HG02943 (cell line): ENCODE results near the gene RSPH9.
"Not testable (repeated sequence)": the region's sequence is repeated elsewhere in the genome, so short reads cannot be mapped to it uniquely, and the experiment has no call there.

Source experiments
- ATAC-seq: cut with Tn5 transposase; IDR thresholded peaks from one replicate; pipeline ENCODE4 v1.9.1; 2021; ENCODE audit warnings: mild to moderate bottlenecking, low read depth, moderate library complexity; ENCODE audit not compliant: unreplicated experiment

Gene RSPH9

DNA sequence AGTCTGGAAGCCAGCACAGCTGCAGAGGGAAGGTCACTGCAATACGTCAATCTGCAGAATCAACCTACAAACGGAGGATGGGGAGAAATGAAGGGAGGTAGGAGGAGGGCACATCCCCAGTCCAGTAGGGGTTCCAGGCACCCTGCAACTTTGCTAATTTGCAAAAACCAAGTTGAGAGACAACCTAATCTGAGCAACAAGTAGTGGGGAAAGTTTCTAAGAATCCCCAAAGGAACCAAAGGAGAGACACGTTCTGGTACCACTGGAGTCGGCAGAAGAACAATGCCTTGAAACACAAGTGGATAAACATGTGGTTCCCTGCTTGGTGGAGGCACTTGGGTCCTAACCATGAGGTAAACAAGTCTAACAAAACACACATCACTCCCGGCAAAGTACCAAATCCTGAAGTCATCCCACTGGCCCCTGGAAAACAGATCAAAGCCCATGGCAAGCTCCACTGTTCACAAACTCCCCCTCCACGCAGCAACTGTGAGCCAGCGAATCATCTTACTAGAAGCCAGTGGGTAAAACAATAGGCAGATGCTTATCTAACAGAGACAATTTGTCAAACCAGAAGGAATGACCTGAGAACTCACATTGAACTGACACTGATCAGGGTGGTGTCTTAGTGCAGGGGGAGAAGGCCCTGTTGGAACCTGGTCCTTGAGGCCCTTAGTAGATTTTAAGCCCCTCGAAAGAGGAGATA is 38.0 kb downstream of the RSPH9 start:
- no peak for ATAC-seq

DNA sequence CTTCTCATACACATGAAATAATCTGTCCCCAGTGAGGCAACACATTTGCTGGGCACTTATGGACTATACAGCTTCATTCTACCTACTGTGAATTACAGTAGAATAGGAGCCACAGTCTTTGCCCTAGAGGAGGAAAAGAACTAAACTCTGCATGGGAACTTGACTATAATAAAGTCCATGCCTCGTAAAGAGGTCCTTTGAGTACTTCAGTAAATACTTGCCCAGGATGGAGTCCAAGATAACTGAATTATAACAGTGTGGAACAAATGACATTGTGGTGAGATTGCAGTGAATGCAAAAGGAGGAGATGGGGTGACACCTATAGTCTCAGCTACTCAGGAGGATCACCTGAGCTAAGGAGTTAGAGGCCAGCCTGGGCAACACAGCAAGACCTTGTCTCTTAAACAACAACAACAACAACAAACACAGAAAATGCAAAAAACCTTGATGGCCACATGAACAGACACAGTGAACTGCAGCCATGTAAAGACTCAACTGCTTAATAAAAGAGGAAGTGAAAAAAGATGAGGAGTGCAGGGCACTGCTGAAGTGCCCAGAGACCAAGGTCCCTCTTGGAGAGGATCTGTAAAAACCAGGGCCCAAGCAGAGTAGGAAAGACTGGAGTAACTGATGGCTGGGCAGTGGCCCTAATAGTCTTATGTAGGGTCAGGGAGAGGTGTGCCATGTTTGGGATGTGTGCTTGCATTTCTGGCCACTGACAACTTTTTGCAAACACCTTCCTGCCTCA is 39.0 kb downstream of the RSPH9 start:
- ATAC-seq = no peak

DNA sequence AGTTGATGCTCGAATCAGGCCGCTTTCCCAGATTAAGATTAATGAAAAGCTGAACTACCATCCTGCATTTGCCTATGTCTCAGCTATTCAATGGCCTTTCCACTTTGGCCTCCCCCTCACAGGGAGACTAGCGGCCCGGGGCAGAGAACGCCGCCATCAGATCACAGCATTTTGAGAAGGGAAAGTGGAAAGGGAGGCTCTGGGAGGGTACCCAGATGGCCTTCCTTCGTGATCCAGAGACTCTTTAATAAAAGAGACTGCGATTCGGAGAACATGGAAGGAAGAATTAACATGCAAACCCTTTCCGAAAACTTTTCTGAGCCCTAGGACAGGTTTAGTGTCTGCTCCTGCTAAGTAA is 42.2 kb downstream of the RSPH9 start:
- ATAC-seq = no peak

DNA sequence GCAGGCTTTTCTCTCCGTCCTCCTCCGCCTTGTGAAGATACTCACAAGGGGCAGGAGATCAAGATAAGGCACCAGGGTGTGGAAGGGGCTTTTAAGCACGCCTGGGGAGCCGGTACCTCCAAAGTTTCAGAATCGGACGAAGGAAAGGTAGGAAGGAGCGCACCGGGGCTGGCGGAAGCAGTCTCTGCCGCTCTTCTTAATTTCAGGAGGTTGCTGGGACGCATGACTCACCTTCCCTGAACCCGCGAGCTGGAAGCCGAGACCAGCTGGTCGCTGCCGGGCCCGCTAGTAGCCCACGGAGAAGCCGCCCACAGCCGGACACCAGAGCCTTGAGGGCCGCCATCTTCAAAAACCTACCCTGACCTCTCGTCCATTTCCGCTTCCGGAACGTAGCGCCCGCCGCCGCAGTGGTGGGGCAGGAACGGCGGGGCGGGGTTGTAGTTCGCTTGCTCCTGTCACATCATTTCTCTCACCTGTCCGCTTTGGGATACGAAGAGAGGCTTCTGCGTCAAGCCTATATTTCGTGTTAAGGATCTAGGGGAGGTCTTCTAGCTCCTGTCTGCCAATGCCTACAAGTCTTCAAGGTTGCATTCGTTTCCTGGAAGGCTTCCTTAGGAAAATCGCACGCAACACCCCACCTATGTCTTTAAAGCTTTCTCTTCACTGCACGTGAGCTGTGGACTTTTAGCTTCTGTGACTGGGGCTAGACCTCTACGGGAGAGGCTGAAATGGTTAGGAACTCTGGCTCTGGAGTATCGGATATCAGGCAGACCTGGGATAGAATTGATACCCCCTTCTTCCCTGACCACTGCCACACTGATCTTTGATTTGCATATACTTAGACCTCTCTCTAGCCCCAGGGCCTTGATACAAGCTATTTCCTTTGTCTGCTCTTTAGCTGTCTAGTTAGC is 42.9 kb downstream of the RSPH9 start, which contains the start of gene MRPS18A:
MRPS18A (minus strand) TSS at position 355 of the 911 bp plus-strand sequence; CDS start at position 343, 12 bp downstream.
- ATAC-seq = peak; percentile 84

DNA sequence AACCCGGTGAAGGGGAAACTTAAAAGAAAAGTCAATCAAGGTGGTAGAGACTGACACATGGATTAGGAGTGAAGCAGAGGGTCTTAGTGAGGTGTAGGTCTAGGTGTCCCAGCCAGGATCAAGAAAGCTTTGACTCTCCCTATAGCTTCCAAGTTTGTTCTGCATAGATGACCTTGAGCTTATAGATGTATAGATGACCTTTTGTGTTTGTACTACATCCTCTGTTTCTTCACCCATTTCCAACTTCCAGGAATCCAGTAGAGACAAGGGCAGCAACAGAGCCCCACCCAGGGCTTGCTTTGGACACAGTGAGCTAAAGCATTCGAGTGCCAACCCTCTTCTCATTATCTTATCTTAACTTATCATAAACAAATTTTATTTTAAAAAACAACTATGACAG is 44.6 kb downstream of the RSPH9 start:
- ATAC-seq = no peak

DNA sequence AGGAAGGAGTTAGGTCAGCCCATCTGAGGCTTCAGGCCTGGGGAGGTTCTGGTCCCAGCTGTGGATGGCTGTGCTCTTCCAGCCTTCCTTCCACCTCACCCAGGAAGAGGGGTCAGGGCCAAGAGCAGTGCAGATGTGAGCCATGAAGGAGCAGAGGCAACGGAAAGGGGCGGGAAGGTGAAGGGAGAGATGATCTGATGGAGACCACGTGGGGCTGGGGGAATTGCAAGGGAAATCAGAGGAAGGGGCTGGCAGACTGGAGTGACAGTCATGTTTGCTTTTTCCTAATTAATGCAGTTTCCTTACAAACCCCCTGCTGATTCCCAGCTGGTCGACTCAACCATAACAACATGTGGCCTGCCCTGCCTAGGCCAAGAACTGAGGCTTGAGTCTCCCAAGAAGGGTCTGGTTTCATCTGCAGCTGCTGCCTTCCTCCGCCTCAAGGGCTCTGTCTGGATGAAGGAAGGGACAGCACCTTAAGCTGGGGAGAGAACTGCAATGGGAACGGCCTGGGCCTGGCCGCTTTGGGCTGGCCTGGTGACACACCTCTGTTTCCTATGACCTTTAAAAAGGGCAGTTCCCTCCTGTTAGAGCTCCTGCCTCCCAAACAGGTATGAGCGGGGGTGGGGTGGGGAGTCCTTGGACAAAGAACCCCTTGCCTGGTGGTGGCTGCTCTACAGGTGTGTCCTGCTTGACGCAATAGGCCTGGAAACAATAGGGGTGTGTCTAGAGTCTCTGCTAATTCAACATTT is 50.6 kb downstream of the RSPH9 start:
- no peak for ATAC-seq

DNA sequence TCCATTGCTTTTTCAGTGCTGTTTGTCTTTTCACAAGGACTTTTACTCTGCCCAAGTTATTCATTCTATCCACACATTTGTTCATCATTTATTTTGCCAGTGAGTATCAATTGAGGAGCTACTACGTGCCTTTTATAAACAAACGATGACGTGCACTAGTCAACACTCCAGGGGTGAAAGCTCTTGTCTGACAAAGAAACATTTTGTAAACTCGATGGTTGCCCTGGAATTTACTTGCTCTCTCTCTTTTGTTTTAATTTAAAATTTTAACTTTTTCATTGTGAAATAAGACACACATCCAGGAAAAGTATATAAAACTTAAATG is 51.1 kb downstream of the RSPH9 start:
- no peak for ATAC-seq

DNA sequence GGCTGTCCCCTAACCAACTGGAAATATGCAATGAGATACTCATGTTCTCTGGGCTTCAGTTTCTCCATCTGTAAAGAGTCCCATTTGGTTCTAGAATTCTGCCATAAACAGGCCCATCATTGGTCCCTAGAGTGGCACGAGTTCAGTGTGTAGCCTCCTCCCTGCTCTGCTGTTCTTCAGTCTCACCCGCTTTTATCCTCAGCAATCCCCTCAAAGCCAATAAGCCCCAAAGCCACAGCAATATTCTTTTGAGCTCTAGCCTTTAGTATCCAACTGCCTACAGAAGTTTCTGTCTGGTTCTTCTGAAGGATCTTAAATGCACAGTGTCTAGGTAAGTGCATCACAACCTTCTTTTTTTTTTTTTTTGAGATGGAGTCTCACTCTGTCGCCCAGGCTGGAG is 52.6 kb downstream of the RSPH9 start:
- no peak for ATAC-seq

DNA sequence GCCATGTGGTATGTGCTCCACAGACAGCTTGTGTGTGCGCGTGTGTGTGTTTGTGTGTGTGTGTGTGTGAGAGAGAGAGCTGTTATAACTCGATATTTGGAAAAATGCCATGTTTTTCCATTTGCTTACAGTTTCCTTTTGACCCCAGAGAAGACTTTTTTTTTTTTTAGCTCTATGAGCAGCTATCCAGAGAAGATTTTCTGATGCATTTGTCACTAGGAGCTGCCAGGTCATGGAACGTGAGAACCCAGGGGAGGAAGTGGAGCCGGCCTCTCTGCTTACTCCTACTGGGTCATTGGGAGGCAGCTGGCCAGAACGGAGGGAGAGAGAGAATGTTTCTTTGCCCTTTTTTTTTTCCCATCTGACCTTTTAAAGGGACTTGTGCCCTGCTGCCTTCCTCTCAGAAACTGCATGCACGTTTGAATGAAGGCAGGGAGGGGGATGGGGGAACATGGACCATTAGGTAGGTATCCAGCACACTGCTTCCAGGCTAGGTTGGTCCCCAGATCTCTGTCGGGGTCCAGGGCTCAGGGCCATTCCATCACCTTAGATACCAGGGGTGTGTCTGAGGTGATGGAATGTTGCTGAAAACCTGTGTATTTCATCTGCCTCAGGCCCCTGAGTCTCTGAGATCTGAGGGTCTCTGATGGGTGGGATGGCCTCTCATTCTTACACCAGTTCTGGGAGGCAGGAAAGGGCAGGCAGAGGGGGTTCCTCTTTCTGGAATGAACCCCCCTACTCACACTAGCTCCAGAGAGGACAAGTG is 53.9 kb downstream of the RSPH9 start:
- no peak for ATAC-seq

DNA sequence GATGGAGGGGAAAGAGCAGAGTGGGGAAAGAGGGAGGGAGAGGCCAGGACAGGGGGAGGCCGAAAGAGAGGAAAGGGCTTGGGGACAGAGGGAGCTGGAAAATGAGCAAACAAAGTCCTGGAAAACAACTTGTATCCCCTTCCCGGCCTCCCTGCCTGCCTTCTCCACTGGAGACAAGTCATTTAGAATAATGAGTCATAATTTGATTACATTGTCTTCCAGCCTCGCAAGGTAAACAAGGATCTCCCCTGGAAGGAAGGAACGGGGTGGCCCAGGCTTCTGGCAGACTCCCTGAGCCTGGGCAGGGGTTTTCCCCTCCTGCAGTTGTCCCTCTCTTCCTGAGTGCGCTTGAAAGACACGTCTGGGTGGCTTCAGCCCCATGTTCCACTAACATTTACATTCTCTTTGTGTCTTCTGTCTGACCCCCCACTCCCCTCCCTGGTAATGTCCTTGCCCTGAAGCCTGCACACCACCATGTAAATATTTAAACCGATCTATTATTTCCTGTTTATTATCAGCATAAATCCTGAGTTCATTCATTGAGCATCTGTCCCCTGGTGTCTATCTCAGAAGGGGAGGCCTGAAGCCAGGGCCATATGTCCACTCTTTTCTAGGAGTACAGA is 54.8 kb downstream of the RSPH9 start:
- no peak for ATAC-seq

DNA sequence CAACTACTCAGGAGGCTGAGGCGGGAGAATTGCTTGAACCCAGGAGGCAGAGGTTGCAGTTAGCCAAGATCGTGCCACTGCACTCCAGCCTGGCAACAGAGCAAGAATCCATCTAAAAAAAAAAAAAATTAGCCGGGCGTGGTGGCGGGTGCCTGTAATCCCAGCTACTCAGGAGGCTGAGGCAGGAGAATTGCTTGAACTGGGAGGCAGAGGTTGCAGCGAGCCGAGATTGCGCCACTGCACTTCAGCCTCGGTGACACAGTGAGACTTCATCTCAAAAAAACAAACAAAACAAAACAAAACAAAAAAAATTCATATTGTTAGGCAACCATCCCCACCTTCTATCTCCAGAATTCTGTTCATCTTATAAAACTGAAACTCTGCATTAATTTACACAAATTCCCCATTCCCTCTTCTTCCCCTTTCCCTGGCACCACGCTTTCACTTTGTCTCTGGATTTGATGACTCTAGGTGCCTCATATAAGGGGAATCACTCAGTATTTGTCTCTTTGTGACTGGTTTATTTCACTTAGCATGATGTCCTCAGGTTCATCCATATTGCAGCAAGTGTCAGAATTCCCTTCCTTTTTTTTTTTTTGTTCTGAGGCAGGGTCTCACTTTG is 56.2 kb downstream of the RSPH9 start:
- ATAC-seq = not testable (repeated sequence)

DNA sequence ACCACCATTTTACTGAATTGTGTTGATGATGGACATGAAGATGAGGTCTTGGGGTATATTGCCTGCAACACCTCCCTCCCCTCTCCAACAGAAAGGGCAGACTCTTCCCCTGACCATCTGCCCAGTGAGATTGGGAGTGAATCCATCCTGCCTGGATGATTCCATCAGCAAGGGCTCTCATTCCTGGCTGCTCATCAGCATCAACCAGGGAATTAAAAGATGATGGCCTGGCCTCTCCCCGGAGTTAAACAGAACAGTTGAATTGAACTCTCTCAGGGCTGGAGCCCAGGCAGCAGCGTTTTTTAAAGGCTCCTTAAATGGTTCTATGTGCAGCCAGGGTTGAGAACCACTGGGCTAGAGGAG is 57.3 kb downstream of the RSPH9 start:
- no peak for ATAC-seq

DNA sequence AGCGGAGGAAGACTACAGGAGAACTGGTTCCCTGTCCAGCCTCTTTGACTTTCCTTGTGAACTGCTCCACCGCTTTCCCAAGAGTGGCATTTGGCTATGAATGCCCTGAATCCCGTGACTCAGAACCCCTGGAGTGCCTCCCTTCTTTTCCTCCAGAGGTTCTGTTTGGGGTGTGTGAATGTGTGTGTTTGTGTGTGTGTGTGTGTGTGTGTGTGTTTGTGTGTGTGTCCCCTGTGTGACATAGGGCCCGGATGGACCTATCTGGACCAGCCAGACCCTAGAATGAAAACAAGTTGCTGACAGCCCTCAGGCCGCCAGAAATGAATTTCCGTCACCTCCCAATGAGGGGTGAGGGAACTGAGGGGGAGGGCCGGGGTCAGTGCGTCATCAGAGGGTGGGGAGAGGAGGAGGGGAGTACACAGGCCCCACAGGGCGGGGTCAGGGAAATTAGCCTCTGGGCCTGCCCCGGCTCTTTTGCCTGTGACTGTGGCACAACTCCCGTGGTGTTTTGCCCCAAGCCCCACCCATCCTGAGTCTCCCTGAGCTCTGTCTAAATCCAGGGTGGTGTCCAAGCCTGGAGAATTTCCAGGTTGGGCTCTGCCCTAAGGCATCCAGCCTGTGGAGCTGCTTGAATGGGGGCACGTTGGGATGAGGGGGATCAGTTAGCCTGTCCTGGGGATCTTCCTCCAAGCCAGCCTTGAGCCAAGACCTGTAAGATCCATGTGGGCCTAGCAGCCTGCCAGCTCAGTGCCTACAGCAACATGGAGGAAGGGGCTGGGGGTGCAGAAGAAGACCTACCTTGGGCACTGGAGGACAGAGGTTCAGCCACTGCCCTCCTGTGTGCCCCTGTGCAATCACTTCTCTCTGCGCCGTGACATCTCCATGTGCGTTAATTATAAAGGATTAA is 58.0 kb downstream of the RSPH9 start:
- no peak for ATAC-seq

DNA sequence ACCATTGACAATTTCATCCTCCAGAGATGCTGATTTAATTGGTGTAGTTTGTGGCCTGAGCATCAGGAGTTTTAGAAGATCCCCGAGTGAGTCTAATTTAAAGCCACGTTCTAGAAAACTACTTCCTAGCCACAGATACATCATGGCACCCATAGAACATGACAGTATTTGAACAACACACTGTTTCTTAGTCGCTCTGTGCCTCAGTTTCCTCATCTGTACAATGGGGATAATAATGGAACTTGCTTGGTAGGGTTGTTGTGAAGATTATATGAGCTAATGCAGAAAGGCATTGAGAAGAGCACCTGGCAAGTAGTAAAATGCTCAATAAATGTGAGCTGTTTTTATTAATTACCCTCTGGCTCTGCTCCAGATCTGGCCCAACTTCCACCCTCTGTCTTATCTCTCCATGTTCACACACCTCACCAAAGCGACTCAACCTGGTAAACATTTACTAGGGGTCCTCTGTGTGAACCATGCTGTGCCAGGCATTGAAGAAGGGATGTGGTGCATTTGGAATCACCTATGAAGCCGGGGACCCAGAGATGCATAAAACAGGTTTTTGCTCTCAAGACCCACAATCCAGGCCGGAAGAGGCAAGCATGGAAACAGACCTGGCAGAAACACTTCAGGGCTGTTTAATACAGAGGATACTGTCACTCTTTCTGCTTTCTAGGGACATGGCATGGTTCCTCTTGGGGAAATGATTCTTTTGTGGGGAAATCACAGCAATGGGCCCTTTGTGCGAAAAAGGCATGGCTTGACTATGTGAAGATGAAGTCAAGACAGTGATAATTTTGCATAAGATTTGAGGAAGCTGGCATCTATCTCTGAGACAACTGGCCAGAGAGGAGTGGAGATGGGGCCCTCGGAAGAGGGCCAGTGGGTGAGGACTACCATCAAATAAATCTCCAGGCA is 58.9 kb downstream of the RSPH9 start:
- ATAC-seq = no peak

DNA sequence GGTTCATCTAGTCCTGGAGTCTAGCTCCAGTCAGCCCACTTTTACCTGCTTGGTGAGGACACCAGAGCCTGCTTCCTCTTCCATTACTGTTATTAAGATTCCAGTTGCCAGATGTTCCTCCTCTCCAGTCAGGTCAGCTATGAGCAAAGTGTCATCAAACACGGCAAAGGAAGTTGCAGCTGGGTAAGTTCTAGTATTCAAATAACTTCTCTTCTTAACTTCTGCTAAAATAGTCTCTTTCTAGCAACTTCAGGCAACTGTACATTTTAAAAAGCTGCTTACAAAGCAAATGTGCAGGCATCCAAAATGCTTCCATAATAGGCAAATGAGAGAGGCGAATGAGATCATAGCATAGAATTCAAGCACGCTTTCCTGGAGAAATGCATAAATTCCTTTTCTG is 61.2 kb downstream of the RSPH9 start:
- no peak for ATAC-seq

DNA sequence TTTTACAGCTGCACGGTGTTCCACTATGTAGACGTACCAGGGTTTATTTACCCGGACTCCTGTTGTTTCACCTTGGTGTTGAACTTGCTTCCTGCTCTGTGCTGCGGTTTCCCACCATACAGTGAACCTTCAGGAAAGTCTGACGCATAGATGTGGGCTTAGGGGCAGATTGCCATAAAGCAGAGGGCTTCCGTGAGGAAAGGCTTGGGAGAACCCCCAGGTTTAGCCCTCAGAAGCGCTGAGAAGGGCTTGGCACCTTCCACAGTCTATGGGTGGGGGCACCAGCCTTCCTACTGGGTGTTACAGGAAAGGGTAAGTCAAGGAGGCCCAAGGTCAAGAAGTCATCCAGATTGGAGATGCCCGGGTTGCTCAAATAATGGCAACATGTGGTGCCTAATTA is 62.0 kb downstream of the RSPH9 start:
- no peak for ATAC-seq

DNA sequence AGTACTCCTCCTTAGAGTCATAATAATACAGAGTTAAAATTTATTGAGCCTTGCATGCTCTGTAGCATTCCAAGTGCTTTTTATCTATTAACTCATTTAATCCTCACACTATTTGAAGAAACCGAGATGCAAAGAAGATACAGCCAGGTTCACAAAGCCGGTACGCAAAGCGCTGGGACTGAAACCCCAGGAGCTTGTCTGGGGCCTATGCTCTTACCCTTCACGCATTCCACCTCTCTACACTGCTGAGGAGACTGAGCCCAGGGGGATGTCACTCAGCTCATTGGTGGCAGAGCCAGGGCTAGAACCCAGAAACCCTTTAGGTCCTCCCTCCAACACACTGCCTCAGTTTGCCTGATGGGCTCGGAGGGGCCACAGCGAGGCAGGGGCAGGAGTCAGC is 62.4 kb downstream of the RSPH9 start:
- no peak for ATAC-seq
